ENCODE results near the gene SLC4A1.

- no peak for TF ChIP-seq POLR2A (IDR thresholded peaks at IDR 0.05; ENCODE audit: low read depth, low read length)
- no peak for TF ChIP-seq TAF1 (IDR thresholded peaks at IDR 0.05; ENCODE audit: low read depth, low read length)
- no peak for TF ChIP-seq SPI1 (IDR thresholded peaks at IDR 0.05; ENCODE audit: low read depth, low read length)
- TF ChIP-seq POLR2AphosphoS5 (IDR thresholded peaks at IDR 0.05; ENCODE audit: low read depth, low read length): no peak
- TF ChIP-seq POU2F2 (IDR thresholded peaks at IDR 0.05; ENCODE audit: low read depth, low read length): no peak
- TF ChIP-seq PAX5 (IDR thresholded peaks at IDR 0.05; ENCODE audit: insufficient read depth, low read length, severe bottlenecking): no peak
These were observed 13.4 kb downstream of the SLC4A1 start for GRCh38 chr17:44254361-44255095.

Data from GM12891 (cell line).